Ovary (tissue), 3 donors: Measurements from ENCODE around the gene IQSEC3.

Experiments used
- EP300 ChIP-seq: sonication (generic); formaldehyde crosslinking; IDR thresholded peaks from one replicate; pipeline ENCODE4 v1.6.1; 2017; ENCODE audit warnings: antibody characterized with exemption
- POLR2A ChIP-seq: fragments of 450-650 bp; IDR thresholded peaks from one replicate; pipeline ENCODE4 v1.6.1; 2017; ENCODE audit warnings: antibody characterized with exemption, mild to moderate bottlenecking, moderate library complexity
- TF ChIP-seq, protein P1 (sequence below), 3 donors: fragments of 450-650 bp in 2 of 3; fragments of 200-600 bp in 1 of 3; IDR thresholded peaks; one replicate each; pipeline versions ENCODE4 v1.5.1 to v1.8.0; 2016 to 2022; ENCODE audit warnings: antibody characterized with exemption in 3 of 3, mild to moderate bottlenecking in 1 of 3
- donor health status: DM: no; HTN: no; CAD: no.

DNA sequence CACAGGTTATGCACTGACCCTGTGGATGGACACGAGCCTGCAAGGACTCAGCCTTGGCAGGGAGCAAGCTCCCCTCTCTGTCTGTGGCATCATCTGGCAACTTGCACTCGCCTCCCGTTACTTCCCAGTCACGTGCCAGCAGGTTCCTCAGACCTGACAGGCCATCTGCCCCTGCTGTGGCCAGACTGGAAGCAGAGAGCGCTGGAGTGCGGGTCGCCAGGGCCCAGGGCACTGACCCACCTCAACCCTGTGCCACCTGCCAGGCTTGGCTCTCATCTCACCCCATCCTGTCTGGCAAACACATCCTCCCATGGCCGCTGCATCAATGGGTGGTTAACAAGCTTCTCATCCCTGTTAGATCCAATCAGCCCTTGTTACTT is 119.0 kb downstream of the IQSEC3 start:
- TF ChIP-seq, protein P1, sequence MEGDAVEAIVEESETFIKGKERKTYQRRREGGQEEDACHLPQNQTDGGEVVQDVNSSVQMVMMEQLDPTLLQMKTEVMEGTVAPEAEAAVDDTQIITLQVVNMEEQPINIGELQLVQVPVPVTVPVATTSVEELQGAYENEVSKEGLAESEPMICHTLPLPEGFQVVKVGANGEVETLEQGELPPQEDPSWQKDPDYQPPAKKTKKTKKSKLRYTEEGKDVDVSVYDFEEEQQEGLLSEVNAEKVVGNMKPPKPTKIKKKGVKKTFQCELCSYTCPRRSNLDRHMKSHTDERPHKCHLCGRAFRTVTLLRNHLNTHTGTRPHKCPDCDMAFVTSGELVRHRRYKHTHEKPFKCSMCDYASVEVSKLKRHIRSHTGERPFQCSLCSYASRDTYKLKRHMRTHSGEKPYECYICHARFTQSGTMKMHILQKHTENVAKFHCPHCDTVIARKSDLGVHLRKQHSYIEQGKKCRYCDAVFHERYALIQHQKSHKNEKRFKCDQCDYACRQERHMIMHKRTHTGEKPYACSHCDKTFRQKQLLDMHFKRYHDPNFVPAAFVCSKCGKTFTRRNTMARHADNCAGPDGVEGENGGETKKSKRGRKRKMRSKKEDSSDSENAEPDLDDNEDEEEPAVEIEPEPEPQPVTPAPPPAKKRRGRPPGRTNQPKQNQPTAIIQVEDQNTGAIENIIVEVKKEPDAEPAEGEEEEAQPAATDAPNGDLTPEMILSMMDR (IDR thresholded peaks at IDR 0.05), result no peak
- TF ChIP-seq EP300, result no peak
- no peak for TF ChIP-seq POLR2A
